CD4-positive, alpha-beta T cell treated with Interleukin-6 at 100 ng/mL for 8 hours (primary cell): Measurements from ENCODE around the gene FGD1.

Experiments used
- DNase-seq: peaks from one replicate; pipeline ENCODE4 v3.0.0-alpha.2; 2020; ENCODE audit warnings: mixed read lengths, low spot score

Gene FGD1

GRCh38 chrX:54397113-54397512, 98.9 kb downstream of the FGD1 start:
- DNase-seq, result no peak
